HepG2 (cell line): ENCODE results near the gene PRM2. TPM values are rescaled to one million over a fixed set of nuclear protein-coding genes. Genes with fewer than 3 reads are reported as not detected.

Experiments
- HNRNPUL1 ChIP-seq: fragments of 200-400 bp; formaldehyde crosslinking; IDR thresholded peaks from 2 replicates; pipeline ENCODE4 v1.6.1; 2017; ENCODE audit warnings: low read depth, mild to moderate bottlenecking, low read length, moderate library complexity
- HOXA9 ChIP-seq: sonication (generic); formaldehyde crosslinking; IDR thresholded peaks from 2 replicates; pipeline ENCODE4 v1.8.1; 2022; ENCODE audit warnings: missing genetic modification reagents, mild to moderate bottlenecking, moderate library complexity, borderline replicate concordance
- IRF2 ChIP-seq: IDR thresholded peaks from 2 replicates; pipeline ENCODE4 v1.6.1; 2018; ENCODE audit warnings: missing genetic modification reagents, missing compliant biosample characterization
- KDM3A ChIP-seq: IDR thresholded peaks from 2 replicates; pipeline ENCODE4 v1.6.1; 2018; ENCODE audit warnings: low read depth, missing compliant biosample characterization
- NCOR1 ChIP-seq: fragments of 200-600 bp; sonication (generic); IDR thresholded peaks from 2 replicates; pipeline ENCODE4 v1.7.0; 2017; ENCODE audit warnings: antibody characterized with exemption, low read length, borderline replicate concordance
- NR2F6 ChIP-seq, 2 experiments: IDR thresholded peaks; 2 replicates each; pipeline ENCODE4 v1.6.1; 2016; ENCODE audit warnings: antibody characterized with exemption in 1 of 2, mild to moderate bottlenecking in 1 of 2
- RFX5 ChIP-seq: IDR thresholded peaks from 2 replicates; pipeline ENCODE4 v1.6.1; 2011; ENCODE audit warnings: low read depth, low read length, improper control_type of control experiment
- ZKSCAN5 ChIP-seq: sonication (generic); formaldehyde crosslinking; IDR thresholded peaks from 2 replicates; pipeline ENCODE4 v1.5.1; 2020; ENCODE audit warnings: mild to moderate bottlenecking, missing genetic modification reagents
- ZNF232 ChIP-seq: sonication (generic); formaldehyde crosslinking; IDR thresholded peaks from 2 replicates; pipeline ENCODE4 v1.4.0; 2020; ENCODE audit warnings: missing genetic modification reagents, borderline replicate concordance
- ZNF780A ChIP-seq: sonication (generic); formaldehyde crosslinking; IDR thresholded peaks from 2 replicates; pipeline ENCODE4 v1.8.0; 2022; ENCODE audit warnings: mild to moderate bottlenecking, missing genetic modification reagents, moderate library complexity
- ZNF792 ChIP-seq: IDR thresholded peaks from 2 replicates; pipeline ENCODE4 v1.6.1; 2016
- polyA plus RNA-seq, 8 experiments: library from polyadenylated mRNA; depleted of rRNA in 3 of 8; stranded (reverse) in 7 of 8; unstranded in 1 of 8; fragments of >200 nt; fragmentation: Illumina TruSeq in 4 of 8; extraction: Trizol in 4 of 8; gene quantifications; 2 replicates each; pipeline versions ENCODE4 v1.2.1 to v1.2.3, GENCODE V29; 2011 to 2016; ENCODE audit warnings: low read depth in 4 of 8, missing spikeins in 1 of 8, mixed read lengths in 1 of 8; ENCODE audit not compliant: insufficient read depth in 1 of 8
- total RNA-seq, 5 experiments: library from RNA; depleted of rRNA; stranded (reverse); fragments of >200 nt; fragmentation: Illumina TruSeq; extraction: Trizol; gene quantifications; 2 replicates each; pipeline ENCODE4 v1.2.3, GENCODE V29; 2016; ENCODE audit warnings: low read depth in 1 of 5
- TF ChIP-seq, protein P1 (sequence below): sonication (generic); formaldehyde crosslinking; IDR thresholded peaks from 2 replicates; pipeline ENCODE4 v1.5.0; 2020; ENCODE audit warnings: mild to moderate bottlenecking, missing genetic modification reagents
- TF ChIP-seq, protein P2 (sequence below): sonication (generic); formaldehyde crosslinking; IDR thresholded peaks from 2 replicates; pipeline ENCODE4 v1.5.1; 2020; ENCODE audit warnings: missing genetic modification reagents, mild to moderate bottlenecking, borderline replicate concordance
- TF ChIP-seq, protein P3 (sequence below): sonication (generic); formaldehyde crosslinking; IDR thresholded peaks from 2 replicates; pipeline ENCODE4 v1.4.0; 2020; ENCODE audit warnings: missing genetic modification reagents, low read depth, mild to moderate bottlenecking, borderline replicate concordance
- TF ChIP-seq, protein P4 (sequence below): sonication (generic); formaldehyde crosslinking; IDR thresholded peaks from 2 replicates; pipeline ENCODE4 v1.5.1; 2020; ENCODE audit warnings: mild to moderate bottlenecking, missing genetic modification reagents, borderline replicate concordance
- TF ChIP-seq, protein P5 (sequence below): sonication (generic); formaldehyde crosslinking; IDR thresholded peaks from 2 replicates; pipeline ENCODE4 v1.5.0; 2020; ENCODE audit warnings: missing genetic modification reagents

The PRM2 gene
- total and polyA plus RNA-seq, 2 of the 13 experiments (the other 11 are each of a cell fraction or from before 2014, with no cell fraction given): 0.54 TPM; not detected in 1

DNA sequence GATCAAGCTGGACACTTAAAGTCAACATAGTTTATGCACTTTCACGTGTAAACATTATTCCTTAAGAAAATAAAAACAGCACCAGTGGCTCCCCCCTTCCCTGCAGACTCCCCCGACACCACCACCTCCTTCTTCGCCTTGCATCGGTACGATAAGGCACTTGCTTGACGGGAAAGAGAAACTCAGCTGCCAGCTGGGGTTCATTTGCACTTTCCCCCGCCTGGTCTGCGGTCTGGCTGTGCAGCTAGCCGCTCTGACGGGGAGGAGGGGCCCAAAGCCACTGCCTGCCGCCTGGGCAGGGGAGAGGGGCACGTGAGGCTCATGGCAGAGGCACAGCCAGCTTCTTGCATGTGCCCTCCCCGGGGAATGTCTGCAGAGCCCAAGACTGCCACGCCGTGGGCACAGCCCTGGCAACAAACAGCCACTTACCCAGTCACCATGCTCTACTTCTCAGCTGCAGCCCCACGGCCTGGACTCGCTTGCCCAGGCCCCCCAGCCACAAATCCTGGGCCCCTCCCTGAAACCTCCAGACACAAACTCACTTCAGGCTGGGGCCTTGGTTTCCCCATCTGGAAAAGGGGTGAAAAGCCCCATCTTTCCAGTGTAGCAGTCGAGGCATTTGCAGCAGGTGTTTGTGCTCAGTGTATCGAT lies 21.3 kb upstream of the PRM2 start (continued):
- TF ChIP-seq KDM3A (CRISPR knock-in tag) (peak; percentile 59; the same call in 1 of the 2 replicates), ZNF792 (CRISPR knock-in tag) (no peak; the same call in 1 of the 2 replicates), NCOR1 (no peak), ZNF232 (CRISPR knock-in tag) (0 out of 2 replicates have a peak, but pooled peaks have one; percentile 67), IRF2 (CRISPR knock-in tag) (peak; percentile 84), RFX5 (no peak), HNRNPUL1 (no peak), ZNF780A (CRISPR knock-in tag) (no peak), NR2F6 (IDR thresholded peaks at IDR 0.05) (no peak), NR2F6 (CRISPR knock-in tag; IDR thresholded peaks at IDR 0.05) (peak; percentile 69; the same call in 1 of the 2 replicates), ZKSCAN5 (CRISPR knock-in tag) (peak; percentile 69; the same call in 1 of the 2 replicates), HOXA9 (CRISPR knock-in tag) (no peak)
- TF ChIP-seq, protein P1, sequence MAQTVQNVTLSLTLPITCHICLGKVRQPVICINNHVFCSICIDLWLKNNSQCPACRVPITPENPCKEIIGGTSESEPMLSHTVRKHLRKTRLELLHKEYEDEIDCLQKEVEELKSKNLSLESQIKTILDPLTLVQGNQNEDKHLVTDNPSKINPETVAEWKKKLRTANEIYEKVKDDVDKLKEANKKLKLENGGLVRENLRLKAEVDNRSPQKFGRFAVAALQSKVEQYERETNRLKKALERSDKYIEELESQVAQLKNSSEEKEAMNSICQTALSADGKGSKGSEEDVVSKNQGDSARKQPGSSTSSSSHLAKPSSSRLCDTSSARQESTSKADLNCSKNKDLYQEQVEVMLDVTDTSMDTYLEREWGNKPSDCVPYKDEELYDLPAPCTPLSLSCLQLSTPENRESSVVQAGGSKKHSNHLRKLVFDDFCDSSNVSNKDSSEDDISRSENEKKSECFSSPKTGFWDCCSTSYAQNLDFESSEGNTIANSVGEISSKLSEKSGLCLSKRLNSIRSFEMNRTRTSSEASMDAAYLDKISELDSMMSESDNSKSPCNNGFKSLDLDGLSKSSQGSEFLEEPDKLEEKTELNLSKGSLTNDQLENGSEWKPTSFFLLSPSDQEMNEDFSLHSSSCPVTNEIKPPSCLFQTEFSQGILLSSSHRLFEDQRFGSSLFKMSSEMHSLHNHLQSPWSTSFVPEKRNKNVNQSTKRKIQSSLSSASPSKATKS (CRISPR knock-in tag): no peak; the same call in 1 of the 2 replicates
- TF ChIP-seq, protein P2, sequence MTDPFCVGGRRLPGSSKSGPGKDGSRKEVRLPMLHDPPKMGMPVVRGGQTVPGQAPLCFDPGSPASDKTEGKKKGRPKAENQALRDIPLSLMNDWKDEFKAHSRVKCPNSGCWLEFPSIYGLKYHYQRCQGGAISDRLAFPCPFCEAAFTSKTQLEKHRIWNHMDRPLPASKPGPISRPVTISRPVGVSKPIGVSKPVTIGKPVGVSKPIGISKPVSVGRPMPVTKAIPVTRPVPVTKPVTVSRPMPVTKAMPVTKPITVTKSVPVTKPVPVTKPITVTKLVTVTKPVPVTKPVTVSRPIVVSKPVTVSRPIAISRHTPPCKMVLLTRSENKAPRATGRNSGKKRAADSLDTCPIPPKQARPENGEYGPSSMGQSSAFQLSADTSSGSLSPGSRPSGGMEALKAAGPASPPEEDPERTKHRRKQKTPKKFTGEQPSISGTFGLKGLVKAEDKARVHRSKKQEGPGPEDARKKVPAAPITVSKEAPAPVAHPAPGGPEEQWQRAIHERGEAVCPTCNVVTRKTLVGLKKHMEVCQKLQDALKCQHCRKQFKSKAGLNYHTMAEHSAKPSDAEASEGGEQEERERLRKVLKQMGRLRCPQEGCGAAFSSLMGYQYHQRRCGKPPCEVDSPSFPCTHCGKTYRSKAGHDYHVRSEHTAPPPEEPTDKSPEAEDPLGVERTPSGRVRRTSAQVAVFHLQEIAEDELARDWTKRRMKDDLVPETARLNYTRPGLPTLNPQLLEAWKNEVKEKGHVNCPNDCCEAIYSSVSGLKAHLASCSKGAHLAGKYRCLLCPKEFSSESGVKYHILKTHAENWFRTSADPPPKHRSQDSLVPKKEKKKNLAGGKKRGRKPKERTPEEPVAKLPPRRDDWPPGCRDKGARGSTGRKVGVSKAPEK (CRISPR knock-in tag): peak; percentile 68
- TF ChIP-seq, protein P3, sequence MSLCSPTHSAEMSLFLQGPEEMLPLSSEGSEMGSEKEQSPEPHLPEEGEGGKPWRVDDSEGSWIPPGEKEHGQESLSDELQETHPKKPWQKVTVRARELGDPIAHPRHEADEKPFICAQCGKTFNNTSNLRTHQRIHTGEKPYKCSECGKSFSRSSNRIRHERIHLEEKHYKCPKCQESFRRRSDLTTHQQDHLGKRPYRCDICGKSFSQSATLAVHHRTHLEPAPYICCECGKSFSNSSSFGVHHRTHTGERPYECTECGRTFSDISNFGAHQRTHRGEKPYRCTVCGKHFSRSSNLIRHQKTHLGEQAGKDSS (CRISPR knock-in tag): peak; percentile 79; the same call in 1 of the 2 replicates
- TF ChIP-seq, protein P4, sequence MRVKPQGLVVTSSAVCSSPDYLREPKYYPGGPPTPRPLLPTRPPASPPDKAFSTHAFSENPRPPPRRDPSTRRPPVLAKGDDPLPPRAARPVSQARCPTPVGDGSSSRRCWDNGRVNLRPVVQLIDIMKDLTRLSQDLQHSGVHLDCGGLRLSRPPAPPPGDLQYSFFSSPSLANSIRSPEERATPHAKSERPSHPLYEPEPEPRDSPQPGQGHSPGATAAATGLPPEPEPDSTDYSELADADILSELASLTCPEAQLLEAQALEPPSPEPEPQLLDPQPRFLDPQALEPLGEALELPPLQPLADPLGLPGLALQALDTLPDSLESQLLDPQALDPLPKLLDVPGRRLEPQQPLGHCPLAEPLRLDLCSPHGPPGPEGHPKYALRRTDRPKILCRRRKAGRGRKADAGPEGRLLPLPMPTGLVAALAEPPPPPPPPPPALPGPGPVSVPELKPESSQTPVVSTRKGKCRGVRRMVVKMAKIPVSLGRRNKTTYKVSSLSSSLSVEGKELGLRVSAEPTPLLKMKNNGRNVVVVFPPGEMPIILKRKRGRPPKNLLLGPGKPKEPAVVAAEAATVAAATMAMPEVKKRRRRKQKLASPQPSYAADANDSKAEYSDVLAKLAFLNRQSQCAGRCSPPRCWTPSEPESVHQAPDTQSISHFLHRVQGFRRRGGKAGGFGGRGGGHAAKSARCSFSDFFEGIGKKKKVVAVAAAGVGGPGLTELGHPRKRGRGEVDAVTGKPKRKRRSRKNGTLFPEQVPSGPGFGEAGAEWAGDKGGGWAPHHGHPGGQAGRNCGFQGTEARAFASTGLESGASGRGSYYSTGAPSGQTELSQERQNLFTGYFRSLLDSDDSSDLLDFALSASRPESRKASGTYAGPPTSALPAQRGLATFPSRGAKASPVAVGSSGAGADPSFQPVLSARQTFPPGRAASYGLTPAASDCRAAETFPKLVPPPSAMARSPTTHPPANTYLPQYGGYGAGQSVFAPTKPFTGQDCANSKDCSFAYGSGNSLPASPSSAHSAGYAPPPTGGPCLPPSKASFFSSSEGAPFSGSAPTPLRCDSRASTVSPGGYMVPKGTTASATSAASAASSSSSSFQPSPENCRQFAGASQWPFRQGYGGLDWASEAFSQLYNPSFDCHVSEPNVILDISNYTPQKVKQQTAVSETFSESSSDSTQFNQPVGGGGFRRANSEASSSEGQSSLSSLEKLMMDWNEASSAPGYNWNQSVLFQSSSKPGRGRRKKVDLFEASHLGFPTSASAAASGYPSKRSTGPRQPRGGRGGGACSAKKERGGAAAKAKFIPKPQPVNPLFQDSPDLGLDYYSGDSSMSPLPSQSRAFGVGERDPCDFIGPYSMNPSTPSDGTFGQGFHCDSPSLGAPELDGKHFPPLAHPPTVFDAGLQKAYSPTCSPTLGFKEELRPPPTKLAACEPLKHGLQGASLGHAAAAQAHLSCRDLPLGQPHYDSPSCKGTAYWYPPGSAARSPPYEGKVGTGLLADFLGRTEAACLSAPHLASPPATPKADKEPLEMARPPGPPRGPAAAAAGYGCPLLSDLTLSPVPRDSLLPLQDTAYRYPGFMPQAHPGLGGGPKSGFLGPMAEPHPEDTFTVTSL (CRISPR knock-in tag): peak; percentile 63
- TF ChIP-seq, protein P5, sequence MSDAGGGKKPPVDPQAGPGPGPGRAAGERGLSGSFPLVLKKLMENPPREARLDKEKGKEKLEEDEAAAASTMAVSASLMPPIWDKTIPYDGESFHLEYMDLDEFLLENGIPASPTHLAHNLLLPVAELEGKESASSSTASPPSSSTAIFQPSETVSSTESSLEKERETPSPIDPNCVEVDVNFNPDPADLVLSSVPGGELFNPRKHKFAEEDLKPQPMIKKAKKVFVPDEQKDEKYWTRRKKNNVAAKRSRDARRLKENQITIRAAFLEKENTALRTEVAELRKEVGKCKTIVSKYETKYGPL: no peak
